Ramos (cell line): ENCODE data around the gene CLSTN2.
"Not testable (repeated sequence)": the region's sequence is repeated elsewhere in the genome, so short reads cannot be mapped to it uniquely, and the experiment has no call there.

Experiments used
- in situ Hi-C: fragments of 300-500 bp; cut with MboI; formaldehyde crosslinking; loops from one replicate; pipeline ENCODE4 v1.14.3; 2022; ENCODE audit warnings: low sequenced_read_pairs; ENCODE audit not compliant: unreplicated experiment

CLSTN2 gene

GRCh38 chr3:140386357-140387100 lies 451.5 kb downstream of the CLSTN2 start:
- in situ Hi-C loops = no loop called here

DNA sequence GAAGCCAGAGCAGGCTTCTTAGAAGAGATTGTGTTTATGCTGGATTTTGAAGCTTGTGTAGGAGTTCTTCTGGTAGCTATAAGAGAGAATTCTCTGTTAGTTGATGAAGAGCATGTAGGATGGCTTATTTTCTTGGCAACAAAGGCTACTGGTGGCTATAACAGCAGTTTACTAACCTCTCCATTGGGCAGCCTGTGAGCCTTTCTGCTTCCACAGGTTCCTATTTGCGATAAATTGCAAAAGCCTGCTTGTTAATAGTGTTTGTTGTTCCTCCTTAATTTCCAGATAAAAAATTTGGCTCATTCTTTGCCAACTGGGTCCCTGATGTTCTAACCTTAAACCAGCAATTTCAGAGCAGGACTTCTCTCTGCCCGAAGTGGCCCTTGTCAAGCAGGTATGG lies 452.3 kb downstream of the CLSTN2 start:
- in situ Hi-C loops = no loop called here

DNA sequence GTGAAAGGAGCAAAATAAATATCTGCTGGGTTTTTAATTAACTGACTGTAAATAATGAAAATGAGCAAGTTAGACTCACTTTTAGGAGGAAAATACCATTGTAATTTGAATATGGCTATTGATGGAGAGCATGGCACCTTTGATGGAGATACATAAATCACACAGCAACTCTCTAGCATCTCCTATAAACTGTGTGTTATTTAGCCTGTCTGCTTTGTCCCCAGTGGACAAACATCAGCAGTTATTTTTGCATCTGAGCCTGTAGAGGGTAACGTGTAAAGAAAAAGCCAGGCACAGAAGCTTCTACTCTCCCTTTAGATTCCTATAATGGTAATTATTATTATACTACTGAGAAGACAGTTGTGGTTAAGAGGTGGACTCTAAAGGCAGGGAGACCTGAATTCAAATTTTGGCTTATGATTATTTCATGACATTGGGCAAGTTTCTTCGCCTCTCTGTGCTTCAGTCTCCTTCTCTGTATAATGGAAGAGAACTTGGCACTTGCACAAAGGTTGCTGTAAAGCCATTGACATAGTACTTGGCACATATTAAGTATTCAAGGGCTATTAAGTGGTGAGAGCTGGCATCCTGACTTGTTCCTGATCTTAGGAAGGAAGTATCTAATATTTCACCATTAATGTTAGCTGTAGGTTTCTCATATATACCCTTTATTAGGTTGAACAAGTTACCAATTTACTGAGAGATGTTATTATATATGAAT lies 453.4 kb downstream of the CLSTN2 start:
- in situ Hi-C loops = no loop called here

DNA sequence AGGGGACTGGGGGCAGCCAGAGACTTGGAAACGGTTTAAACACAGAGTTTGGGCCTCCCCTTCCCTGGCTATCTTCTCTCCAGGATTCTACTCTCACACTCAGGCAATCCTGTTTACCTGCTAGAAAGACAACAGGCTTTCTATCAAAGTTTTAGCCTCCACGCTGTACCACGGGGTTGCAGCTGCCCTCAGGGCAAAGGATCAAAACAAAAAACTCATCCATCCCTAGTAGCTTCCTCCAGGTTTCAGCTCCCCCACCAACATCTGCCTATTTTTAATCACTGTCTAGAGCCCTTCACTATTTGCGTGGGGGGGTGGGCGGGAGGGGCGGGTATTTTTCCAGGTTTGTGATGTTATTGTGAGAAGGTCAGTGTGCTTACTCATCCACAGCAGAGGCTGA lies 456.1 kb downstream of the CLSTN2 start:
- in situ Hi-C loops = no loop called here

- in situ Hi-C loops = no loop called here
Measured at GRCh38 chr3:140394488-140395133, 459.6 kb downstream of the CLSTN2 start.

GRCh38 chr3:140395134-140396075 lies 460.4 kb downstream of the CLSTN2 start:
- in situ Hi-C loops = no loop called here

GRCh38 chr3:140396110-140396509 lies 461.1 kb downstream of the CLSTN2 start:
- in situ Hi-C loops = no loop called here

DNA sequence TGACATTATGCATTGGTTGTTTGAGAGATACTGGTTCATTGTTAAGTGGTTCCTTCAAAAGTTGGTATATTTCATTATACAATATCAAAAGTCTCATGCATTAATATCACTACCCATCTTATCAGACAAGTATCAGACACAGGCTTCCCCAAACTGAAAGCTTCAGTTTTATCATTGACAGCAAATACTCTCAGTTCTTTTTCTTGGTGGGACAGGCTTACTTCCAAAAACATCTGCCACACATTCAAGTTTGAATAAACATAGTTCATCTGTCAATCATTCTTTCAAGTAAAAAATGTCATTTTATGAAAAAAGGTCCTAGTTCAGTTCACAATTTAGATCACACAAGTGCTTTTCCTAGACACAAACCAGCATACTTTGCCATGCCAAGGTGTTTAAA lies 462.9 kb downstream of the CLSTN2 start:
- in situ Hi-C loops = no loop called here

DNA sequence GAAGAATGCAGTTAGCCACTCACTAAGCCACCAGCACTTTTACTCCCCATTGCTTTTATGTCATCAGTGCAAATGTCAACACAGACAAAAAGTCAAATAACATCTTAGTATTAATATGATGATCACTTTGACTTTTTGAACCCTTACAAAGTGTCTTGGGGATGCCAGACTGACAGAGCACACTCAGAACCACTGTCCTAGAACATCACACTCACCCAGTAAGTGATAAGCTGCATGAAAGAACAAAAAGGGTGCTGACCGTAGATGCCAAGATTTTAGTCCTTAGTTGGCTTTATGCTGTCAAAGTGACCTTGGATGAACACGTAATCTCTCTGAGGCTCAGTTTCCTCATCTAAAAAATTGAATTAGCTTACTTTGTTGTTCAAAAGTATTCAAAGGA lies 463.4 kb downstream of the CLSTN2 start:
- in situ Hi-C loops = no loop called here

DNA sequence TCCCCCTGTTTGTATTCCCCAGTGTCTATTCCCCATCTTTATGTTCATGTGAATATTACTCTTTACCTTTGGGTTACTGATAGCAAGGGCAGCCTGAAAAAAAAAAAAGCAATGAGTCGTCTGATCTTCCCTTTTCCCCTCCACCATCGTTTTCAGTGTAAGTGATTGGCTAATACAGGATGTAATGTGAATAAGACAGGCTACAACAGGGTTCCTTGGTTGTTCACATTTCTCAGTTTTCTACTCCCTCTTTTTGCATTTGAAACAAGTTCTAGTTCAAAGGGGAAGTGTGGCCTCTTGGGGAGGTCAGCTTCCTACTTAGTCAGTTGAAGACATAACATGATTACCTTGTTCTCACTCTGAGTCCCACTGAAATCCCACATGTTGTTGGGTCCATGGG lies 464.9 kb downstream of the CLSTN2 start:
- in situ Hi-C loops = no loop called here

GRCh38 chr3:140403079-140403478 lies 468.1 kb downstream of the CLSTN2 start:
- in situ Hi-C loops = no loop called here

GRCh38 chr3:140403608-140404007 lies 468.6 kb downstream of the CLSTN2 start:
- in situ Hi-C loops = no loop called here

GRCh38 chr3:140406655-140407054 lies 471.7 kb downstream of the CLSTN2 start:
- in situ Hi-C loops = no loop called here

DNA sequence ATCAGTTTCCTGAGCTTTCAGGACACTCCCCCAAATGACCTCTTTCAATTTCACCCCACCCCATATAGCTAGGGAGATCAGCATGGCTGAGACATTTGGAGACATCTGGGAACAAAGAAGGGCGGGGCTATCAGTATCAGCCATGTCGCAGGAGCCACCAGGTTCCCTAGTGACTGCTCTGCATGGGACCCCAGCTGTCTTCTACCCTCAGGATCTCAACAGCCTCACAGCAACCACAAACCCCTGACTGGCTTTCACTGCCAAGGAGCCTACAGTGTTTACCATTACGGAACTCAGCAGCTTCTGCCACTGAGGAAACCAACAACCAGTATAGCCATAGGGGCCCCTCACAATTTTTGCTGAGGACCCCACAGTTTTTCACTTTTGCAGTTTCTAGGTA lies 473.3 kb downstream of the CLSTN2 start:
- in situ Hi-C loops = no loop called here

DNA sequence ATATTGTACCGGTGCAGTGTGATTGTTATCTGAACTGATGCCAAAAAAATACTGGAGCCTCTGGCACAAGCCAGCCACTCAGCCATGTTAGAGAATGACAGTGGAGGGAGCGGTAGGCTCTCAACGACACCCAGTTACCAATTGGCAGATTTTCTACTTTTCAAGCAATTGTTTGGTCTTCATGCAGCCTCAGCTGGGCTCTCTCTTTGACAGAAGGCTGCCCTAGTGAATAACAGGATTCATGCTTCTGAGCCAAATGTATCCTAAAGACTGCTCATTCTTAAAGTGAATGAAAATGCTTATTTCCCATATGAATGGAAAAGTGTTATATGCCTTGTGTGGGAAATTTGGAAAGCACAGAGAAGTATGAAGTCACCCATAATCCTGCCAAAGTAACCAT lies 481.7 kb downstream of the CLSTN2 start:
- in situ Hi-C loops = no loop called here

DNA sequence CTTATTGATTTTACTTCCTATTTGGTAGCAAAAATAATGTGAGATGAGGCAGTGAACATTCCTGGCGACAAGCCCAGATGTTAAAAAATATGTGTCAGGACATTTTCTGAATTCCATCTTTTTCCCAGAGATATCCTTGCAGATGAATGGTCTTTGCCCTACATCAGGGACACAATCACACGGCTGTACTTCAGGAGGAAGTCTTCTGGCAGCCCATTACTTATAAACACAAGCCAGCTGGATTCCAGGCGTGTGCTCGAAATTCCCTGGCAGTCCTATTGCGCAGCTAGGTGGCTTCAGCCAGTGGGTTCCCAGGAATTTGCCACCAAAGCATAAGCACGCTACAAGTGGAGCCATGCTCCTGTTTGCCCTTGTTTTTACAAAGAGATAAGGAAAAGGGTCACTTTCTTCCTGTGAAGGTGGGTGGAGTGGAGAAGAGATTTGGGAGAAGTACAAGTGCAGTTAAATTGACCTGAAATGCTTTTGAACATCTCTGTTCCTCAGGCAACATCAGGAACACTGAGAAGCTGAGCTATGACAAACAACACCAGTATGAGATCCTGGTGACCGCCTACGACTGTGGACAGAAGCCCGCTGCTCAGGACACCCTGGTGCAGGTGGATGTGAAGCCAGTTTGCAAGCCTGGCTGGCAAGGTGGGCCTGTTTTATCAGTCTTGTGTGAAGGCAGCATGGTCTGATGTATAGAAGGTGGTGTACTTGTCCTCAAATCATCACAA lies 485.8 kb downstream of the CLSTN2 start:
- in situ Hi-C loops = no loop called here

DNA sequence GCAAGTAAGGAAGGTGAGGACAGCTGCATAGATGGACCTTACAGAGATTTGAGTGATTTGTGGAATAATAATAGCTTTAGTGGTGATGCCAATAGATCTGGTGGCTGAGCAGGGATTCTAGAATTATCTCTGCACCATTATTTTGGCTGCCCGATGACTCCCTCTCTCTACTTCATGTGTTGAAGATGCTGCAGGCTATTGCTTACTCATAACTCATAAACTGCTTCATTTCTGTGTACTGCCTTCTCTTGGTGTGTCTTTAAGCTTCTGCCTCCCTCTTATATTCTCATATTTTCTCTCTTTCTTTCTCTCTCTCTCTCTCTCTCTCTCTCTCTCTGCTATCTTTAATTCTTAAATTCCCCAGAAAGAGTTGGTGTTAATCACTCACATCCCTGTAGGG lies 486.9 kb downstream of the CLSTN2 start:
- in situ Hi-C loops = no loop called here

DNA sequence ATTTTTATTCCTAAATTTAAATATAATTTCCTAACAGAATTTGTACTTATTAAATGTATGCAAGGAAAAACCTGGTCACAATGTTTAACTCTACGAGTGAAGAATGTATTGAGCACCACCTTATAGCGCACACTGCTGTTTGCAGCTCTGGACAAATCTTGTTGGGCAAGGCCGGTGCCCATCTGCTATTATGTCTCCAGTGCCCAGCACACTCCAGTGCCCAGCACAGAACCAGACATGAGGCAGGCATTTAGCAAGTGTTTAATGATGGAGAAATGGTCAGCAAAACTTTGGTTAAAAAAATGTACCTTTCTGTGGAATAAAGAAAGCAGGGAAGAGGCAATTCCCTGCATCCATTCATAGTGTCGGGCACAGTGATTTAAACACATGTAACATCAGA lies 488.2 kb downstream of the CLSTN2 start:
- in situ Hi-C loops = no loop called here

GRCh38 chr3:140423574-140423973 lies 488.6 kb downstream of the CLSTN2 start:
- in situ Hi-C loops = not testable (repeated sequence)

DNA sequence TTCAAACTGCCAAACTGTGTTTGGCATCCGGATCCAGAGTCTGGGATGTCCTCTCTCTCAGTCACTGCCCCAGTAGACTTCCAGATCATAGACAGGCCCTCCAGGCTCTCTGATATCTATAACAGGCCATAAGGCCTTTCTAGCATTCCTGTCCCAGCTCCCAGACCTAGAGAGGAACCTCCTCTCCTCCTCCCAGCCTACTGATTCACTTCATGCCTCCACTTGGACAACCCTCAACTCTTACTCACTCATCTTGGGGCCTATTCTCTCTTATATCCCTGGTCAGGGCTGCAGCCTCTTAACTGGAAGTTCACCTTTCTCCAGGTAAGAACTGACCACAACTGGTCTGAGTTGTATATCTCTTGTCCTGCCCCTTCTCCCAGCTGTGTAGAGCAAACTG lies 489.2 kb downstream of the CLSTN2 start:
- in situ Hi-C loops = no loop called here
